PC-9 (cell line): Measurements from ENCODE around the gene TMTC4.

Experiments
- CTCF ChIP-seq: fragments of 200-600 bp; sonication (generic); conservative IDR thresholded peaks from 2 replicates; pipeline ENCODE4 v1.6.1; 2017; ENCODE audit warnings: mixed run types, antibody characterized with exemption, mild to moderate bottlenecking, moderate library complexity
- EZH2 ChIP-seq: fragments of 200-600 bp; sonication (generic); IDR thresholded peaks from 2 replicates; pipeline ENCODE4 v1.8.0; 2017; ENCODE audit warnings: antibody characterized with exemption, low read depth

GRCh38 chr13:100665403-100665802 lies 9.2 kb downstream of the TMTC4 start:
- TF ChIP-seq CTCF (no peak), EZH2 (no peak)
